HepG2 (cell line): ENCODE measurements around the gene ASB9. TPM values are rescaled to one million over a fixed set of nuclear protein-coding genes. Genes with fewer than 3 reads are reported as not detected.
A peak's percentile ranks its signal among the peaks of the same experiment; 100 is the strongest.

Experiments
- ATAD3A ChIP-seq: sonication (generic); formaldehyde crosslinking; IDR thresholded peaks from 2 replicates; pipeline ENCODE4 v1.4.0; 2020; ENCODE audit warnings: missing genetic modification reagents
- BCL6 ChIP-seq: IDR thresholded peaks from 2 replicates; pipeline ENCODE4 v1.6.1; 2016; ENCODE audit warnings: missing genetic modification reagents, missing compliant biosample characterization
- FOSL2 ChIP-seq: sonication (generic); formaldehyde crosslinking; IDR thresholded peaks from 2 replicates; pipeline ENCODE4 v1.4.0; 2020; ENCODE audit warnings: missing genetic modification reagents
- FOXJ3 ChIP-seq: sonication (generic); formaldehyde crosslinking; IDR thresholded peaks from 2 replicates; pipeline ENCODE4 v1.4.0; 2020; ENCODE audit warnings: missing genetic modification reagents, mild to moderate bottlenecking, borderline replicate concordance
- KDM2A ChIP-seq: sonication (generic); formaldehyde crosslinking; IDR thresholded peaks from 2 replicates; pipeline ENCODE4 v1.4.0; 2020; ENCODE audit warnings: low read depth, missing genetic modification reagents, borderline replicate concordance
- MIER2 ChIP-seq: IDR thresholded peaks from 2 replicates; pipeline ENCODE4 v1.6.1; 2016; ENCODE audit warnings: missing biosample characterization, missing genetic modification reagents
- NFIB ChIP-seq: sonication (generic); formaldehyde crosslinking; IDR thresholded peaks from 2 replicates; pipeline ENCODE4 v1.9.0; 2021; ENCODE audit warnings: missing genetic modification reagents, mild to moderate bottlenecking, borderline replicate concordance
- NKX3-1 ChIP-seq: sonication (generic); formaldehyde crosslinking; IDR thresholded peaks from 2 replicates; pipeline ENCODE4 v1.5.0; 2020; ENCODE audit warnings: missing genetic modification reagents
- PAWR ChIP-seq: sonication (generic); formaldehyde crosslinking; IDR thresholded peaks from 2 replicates; pipeline ENCODE4 v1.4.0; 2020; ENCODE audit warnings: missing genetic modification reagents, mild to moderate bottlenecking, borderline replicate concordance
- PCBP1 ChIP-seq: fragments of 200-400 bp; formaldehyde crosslinking; IDR thresholded peaks from 2 replicates; pipeline ENCODE4 v1.6.1; 2017; ENCODE audit warnings: mild to moderate bottlenecking, low read depth, low read length, borderline replicate concordance
- PHF20 ChIP-seq: sonication (generic); formaldehyde crosslinking; IDR thresholded peaks from 2 replicates; pipeline ENCODE4 v1.5.0; 2020; ENCODE audit warnings: mild to moderate bottlenecking, missing genetic modification reagents
- POGZ ChIP-seq: sonication (generic); formaldehyde crosslinking; IDR thresholded peaks from 2 replicates; pipeline ENCODE4 v1.4.0; 2020; ENCODE audit warnings: mild to moderate bottlenecking, missing genetic modification reagents
- PRMT3 ChIP-seq: sonication (generic); formaldehyde crosslinking; IDR thresholded peaks from 2 replicates; pipeline ENCODE4 v1.8.1; 2022; ENCODE audit warnings: low read depth, mild to moderate bottlenecking, moderate library complexity, missing genetic modification reagents, borderline replicate concordance
- PRPF4 ChIP-seq: fragments of 200-400 bp; formaldehyde crosslinking; IDR thresholded peaks from 2 replicates; pipeline ENCODE4 v1.6.1; 2016; ENCODE audit warnings: low read length, low read depth; ENCODE audit not compliant: poor library complexity, severe bottlenecking
- REST ChIP-seq, 2 experiments: IDR thresholded peaks; 2 replicates each; pipeline ENCODE4 v1.6.1; 2011 to 2012; ENCODE audit warnings: low read length in 2 of 2, borderline replicate concordance in 1 of 2, low read depth in 1 of 2, mild to moderate bottlenecking in 1 of 2, moderate library complexity in 1 of 2
- SKI ChIP-seq: fragments of 450-650 bp; IDR thresholded peaks from one replicate; pipeline ENCODE4 v1.6.1; 2018; ENCODE audit warnings: mild to moderate bottlenecking; ENCODE audit not compliant: partially characterized antibody
- SMARCE1 ChIP-seq: fragments of 450-650 bp; IDR thresholded peaks from 2 replicates; pipeline ENCODE4 v1.6.1; 2017; ENCODE audit warnings: borderline replicate concordance
- ZBTB43 ChIP-seq: sonication (generic); formaldehyde crosslinking; conservative IDR thresholded peaks from 2 replicates; pipeline ENCODE4 v1.4.0; 2020; ENCODE audit warnings: missing genetic modification reagents
- ZNF496 ChIP-seq: sonication (generic); formaldehyde crosslinking; IDR thresholded peaks from 2 replicates; pipeline ENCODE4 v1.8.1; 2023; ENCODE audit warnings: mild to moderate bottlenecking, moderate library complexity, missing genetic modification reagents; ENCODE audit not compliant: insufficient replicate concordance
- ZNF639 ChIP-seq: conservative IDR thresholded peaks from 2 replicates; pipeline ENCODE4 v1.6.1; 2018; ENCODE audit warnings: missing genetic modification reagents
- ZNF660 ChIP-seq: sonication (generic); formaldehyde crosslinking; IDR thresholded peaks from 2 replicates; pipeline ENCODE4 v1.5.1; 2020; ENCODE audit warnings: mild to moderate bottlenecking, low read depth, missing genetic modification reagents, borderline replicate concordance
- ZNF713 ChIP-seq: sonication (generic); formaldehyde crosslinking; IDR thresholded peaks from 2 replicates; pipeline ENCODE4 v1.4.0; 2020; ENCODE audit warnings: mild to moderate bottlenecking, missing genetic modification reagents
- ZSCAN25 ChIP-seq: sonication (generic); formaldehyde crosslinking; IDR thresholded peaks from 2 replicates; pipeline ENCODE4 v1.8.0; 2022; ENCODE audit warnings: mild to moderate bottlenecking, missing genetic modification reagents
- ZSCAN31 ChIP-seq: sonication (generic); formaldehyde crosslinking; IDR thresholded peaks from 2 replicates; pipeline ENCODE4 v1.5.0; 2020; ENCODE audit warnings: low read depth, mild to moderate bottlenecking, missing genetic modification reagents
- polyA plus RNA-seq, 8 experiments: library from polyadenylated mRNA; depleted of rRNA in 3 of 8; stranded (reverse) in 7 of 8; unstranded in 1 of 8; fragments of >200 nt; fragmentation: Illumina TruSeq in 4 of 8; extraction: Trizol in 4 of 8; gene quantifications; 2 replicates each; pipeline versions ENCODE4 v1.2.1 to v1.2.3, GENCODE V29; 2011 to 2016; ENCODE audit warnings: low read depth in 4 of 8, missing spikeins in 1 of 8, mixed read lengths in 1 of 8; ENCODE audit not compliant: insufficient read depth in 1 of 8
- total RNA-seq, 5 experiments: library from RNA; depleted of rRNA; stranded (reverse); fragments of >200 nt; fragmentation: Illumina TruSeq; extraction: Trizol; gene quantifications; 2 replicates each; pipeline ENCODE4 v1.2.3, GENCODE V29; 2016; ENCODE audit warnings: low read depth in 1 of 5

ASB9 gene
- total and polyA plus RNA-seq, 2 of the 13 experiments (the other 11 are each of a cell fraction or from before 2014, with no cell fraction given) = 4.2 to 13.8 TPM

- no peak for TF ChIP-seq PRPF4
- no peak for TF ChIP-seq SMARCE1
- no peak for TF ChIP-seq PAWR (CRISPR knock-in tag)
- TF ChIP-seq BCL6 = no peak
- peak; percentile 90 for TF ChIP-seq FOSL2 (CRISPR knock-in tag)
- TF ChIP-seq ZSCAN31 (CRISPR knock-in tag) = no peak
- no peak for TF ChIP-seq PCBP1
- peak; percentile 72 for TF ChIP-seq ZBTB43
- no peak for TF ChIP-seq KDM2A (CRISPR knock-in tag)
- no peak for TF ChIP-seq MIER2 (CRISPR knock-in tag)
- no peak for TF ChIP-seq PRMT3
- no peak for TF ChIP-seq PHF20
- no peak for TF ChIP-seq FOXJ3 (CRISPR knock-in tag)
- TF ChIP-seq ZNF660 = no peak
- TF ChIP-seq ZNF496 = no peak
- no peak; a peak in 1 of 4 replicates for TF ChIP-seq REST (IDR thresholded peaks at IDR 0.05; ENCODE audit: borderline replicate concordance in 1 of 2, low read depth in 1 of 2, low read length in 2 of 2)
- no peak; the same call in 1 of the 2 replicates for TF ChIP-seq POGZ (CRISPR knock-in tag)
- TF ChIP-seq ATAD3A (CRISPR knock-in tag) = no peak
- no peak for TF ChIP-seq NFIB (CRISPR knock-in tag)
- TF ChIP-seq ZSCAN25 = no peak
- no peak for TF ChIP-seq ZNF639 (CRISPR knock-in tag)
- TF ChIP-seq NKX3-1 (CRISPR knock-in tag) = no peak
- TF ChIP-seq SKI = no peak
- no peak for TF ChIP-seq ZNF713 (CRISPR knock-in tag)
These were observed at the start of gene ASB9 (continued) for GRCh38 chrX:15269618-15270521.
